Measurements from ENCODE around the gene MCHR2. TPM values are rescaled to one million over a fixed set of nuclear protein-coding genes. Genes with fewer than 3 reads are reported as not detected.

Gene MCHR2
- total and polyA plus RNA-seq, 2 donors (not counting 3 experiments of a cell fraction or from before 2014, with no cell fraction given) = not detected

DNA sequence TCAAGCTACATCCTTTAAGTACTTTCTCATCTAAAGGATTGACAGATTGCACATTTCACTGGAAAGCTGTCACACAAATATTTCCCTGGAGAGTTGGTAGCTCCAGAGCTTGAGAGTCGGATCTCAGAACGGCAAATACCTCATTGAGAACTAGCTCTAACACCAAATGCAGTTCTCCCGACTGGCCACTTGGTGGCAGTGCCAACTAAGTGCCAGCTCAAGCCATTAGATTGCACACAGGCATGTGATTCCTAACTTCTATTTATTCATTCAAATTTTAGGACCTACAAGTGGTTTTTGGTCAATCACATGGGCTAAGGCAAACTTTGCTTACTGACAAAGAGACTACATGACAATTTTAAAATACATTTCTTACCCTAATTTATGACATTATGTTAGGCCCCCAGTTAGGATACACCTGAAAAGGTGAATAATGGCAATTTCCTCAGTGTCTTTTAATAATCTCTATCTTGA, 7.9 kb upstream of the MCHR2 start:
- DNase-seq (ENCODE audit: low read depth, low spot score) = peak; percentile 45
- Histone ChIP-seq H3K36me3 (ENCODE audit: control insufficient read depth in 2 of 2, extremely low read depth in 1 of 2, insufficient read depth in 2 of 2, low read length in 2 of 2) (no peaks in the 10 kb centered on the region), H3K27ac (ENCODE audit: insufficient read depth, low read depth, low read length) (no peak overlapping the region), H3K4me1 (ENCODE audit: control insufficient read depth, extremely low read depth, insufficient read depth, low read length) (no peaks in the 10 kb centered on the region), H3K4me2 (ENCODE audit: insufficient read depth, low read length) (no peak overlapping the region), H2AFZ (ENCODE audit: low read depth, low read length) (no peak overlapping the region), H3K9me3 (replicated peaks; ENCODE audit: control insufficient read depth, insufficient read depth, low read length) (no peaks in the 10 kb centered on the region), H3K4me3 (replicated peaks in 1 of 3; ENCODE audit: insufficient read depth in 1 of 3, low read depth in 1 of 3, low read length in 3 of 3) (no peak overlapping the region), H3K27me3 (ENCODE audit: control insufficient read depth in 2 of 2, insufficient read depth in 2 of 2, low read length in 2 of 2) (peaks cover 7 to 32% of the 10 kb centered on the region in 2 experiments), H4K20me1 (replicated peaks; ENCODE audit: control insufficient read depth, extremely low read depth, insufficient read depth, low read length) (no peaks in the 10 kb centered on the region), H3K9me1 (replicated peaks; ENCODE audit: control insufficient read depth, extremely low read depth, insufficient read depth, low read length) (no peaks in the 10 kb centered on the region), H3K79me2 (ENCODE audit: control insufficient read depth, insufficient read depth, low read length) (no peaks in the 10 kb centered on the region), H3K9ac (replicated peaks; ENCODE audit: extremely low read depth, insufficient read depth, low read length) (no peak overlapping the region)
- TF ChIP-seq, protein P1, sequence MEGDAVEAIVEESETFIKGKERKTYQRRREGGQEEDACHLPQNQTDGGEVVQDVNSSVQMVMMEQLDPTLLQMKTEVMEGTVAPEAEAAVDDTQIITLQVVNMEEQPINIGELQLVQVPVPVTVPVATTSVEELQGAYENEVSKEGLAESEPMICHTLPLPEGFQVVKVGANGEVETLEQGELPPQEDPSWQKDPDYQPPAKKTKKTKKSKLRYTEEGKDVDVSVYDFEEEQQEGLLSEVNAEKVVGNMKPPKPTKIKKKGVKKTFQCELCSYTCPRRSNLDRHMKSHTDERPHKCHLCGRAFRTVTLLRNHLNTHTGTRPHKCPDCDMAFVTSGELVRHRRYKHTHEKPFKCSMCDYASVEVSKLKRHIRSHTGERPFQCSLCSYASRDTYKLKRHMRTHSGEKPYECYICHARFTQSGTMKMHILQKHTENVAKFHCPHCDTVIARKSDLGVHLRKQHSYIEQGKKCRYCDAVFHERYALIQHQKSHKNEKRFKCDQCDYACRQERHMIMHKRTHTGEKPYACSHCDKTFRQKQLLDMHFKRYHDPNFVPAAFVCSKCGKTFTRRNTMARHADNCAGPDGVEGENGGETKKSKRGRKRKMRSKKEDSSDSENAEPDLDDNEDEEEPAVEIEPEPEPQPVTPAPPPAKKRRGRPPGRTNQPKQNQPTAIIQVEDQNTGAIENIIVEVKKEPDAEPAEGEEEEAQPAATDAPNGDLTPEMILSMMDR (IDR thresholded peaks at IDR 0.05; ENCODE audit: extremely low read depth in 1 of 2, insufficient read depth in 1 of 2, low read depth in 1 of 2, low read length in 2 of 2) = peak; percentile 89
- TF ChIP-seq, protein P2, sequence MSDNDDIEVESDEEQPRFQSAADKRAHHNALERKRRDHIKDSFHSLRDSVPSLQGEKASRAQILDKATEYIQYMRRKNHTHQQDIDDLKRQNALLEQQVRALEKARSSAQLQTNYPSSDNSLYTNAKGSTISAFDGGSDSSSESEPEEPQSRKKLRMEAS (IDR thresholded peaks at IDR 0.05; ENCODE audit: insufficient read depth, insufficient read length) = no peak
- ChIA-PET CTCF (interaction anchor here (0.6 to 4.5 kb wide), 29 partner anchors 8 to 718 kb away, joined by 3 to 69 read pairs (median 5); no protein-coding TSS in a partner anchor), POLR2A (no interaction called here)
- intact Hi-C loops (cut with micrococcal nuclease) (loop anchor here (1.0 to 5.0 kb wide), 5 partner anchors 97 to 662 kb away; no protein-coding TSS in a partner anchor), dilution Hi-C loops (cut with MboI; ENCODE audit: extremely low pct_ligation_motif_present, low sequenced_read_pairs) (no loop called here)
- BruUV-seq (replicated peaks) = no TSS peak
- FAIRE-seq = peak; percentile 79

GRCh38 chr6:99997141-99997540, 3.1 kb upstream of the MCHR2 start:
- ChIA-PET POLR2A (no interaction called here), CTCF (interaction anchor here (1.2 kb wide), 1 partner anchor 8 kb away, joined by 3 read pairs; no protein-coding TSS in a partner anchor)
- H3K27ac ChIP-seq (ENCODE audit: insufficient read depth, low read depth, low read length) = no peak overlapping the region
- H3K4me3 ChIP-seq (replicated peaks in 1 of 3; ENCODE audit: insufficient read depth in 1 of 3, low read depth in 1 of 3, low read length in 3 of 3) = no peak overlapping the region
- H3K79me2 ChIP-seq (ENCODE audit: control insufficient read depth, insufficient read depth, low read length) = no peaks in the 10 kb centered on the region
- dilution Hi-C loops (cut with MboI; ENCODE audit: extremely low pct_ligation_motif_present, low sequenced_read_pairs) = no loop called here
- no peaks in the 10 kb centered on the region for H3K4me1 ChIP-seq (ENCODE audit: control insufficient read depth, extremely low read depth, insufficient read depth, low read length)
- H3K36me3 ChIP-seq (ENCODE audit: control insufficient read depth in 2 of 2, extremely low read depth in 1 of 2, insufficient read depth in 2 of 2, low read length in 2 of 2) = no peaks in the 10 kb centered on the region
- DNase-seq (ENCODE audit: low read depth, low spot score) = no peak
- no peak overlapping the region for H3K9ac ChIP-seq (replicated peaks; ENCODE audit: extremely low read depth, insufficient read depth, low read length)
- no peaks in the 10 kb centered on the region for H3K9me1 ChIP-seq (replicated peaks; ENCODE audit: control insufficient read depth, extremely low read depth, insufficient read depth, low read length)
- H2AFZ ChIP-seq (ENCODE audit: low read depth, low read length) = no peak overlapping the region
- H3K9me3 ChIP-seq (replicated peaks; ENCODE audit: control insufficient read depth, insufficient read depth, low read length) = no peaks in the 10 kb centered on the region
- FAIRE-seq = no peak
- no peaks in the 10 kb centered on the region for H4K20me1 ChIP-seq (replicated peaks; ENCODE audit: control insufficient read depth, extremely low read depth, insufficient read depth, low read length)
- H3K27me3 ChIP-seq (ENCODE audit: control insufficient read depth in 2 of 2, insufficient read depth in 2 of 2, low read length in 2 of 2) = peaks cover 27 to 66% of the 10 kb centered on the region in 2 experiments
- TF ChIP-seq POLR2A (IDR thresholded peaks at IDR 0.05; ENCODE audit: low read depth, low read length) (no peak), JUN (IDR thresholded peaks at IDR 0.05; ENCODE audit: borderline replicate concordance, insufficient read depth, insufficient read length, low read depth) (no peak)
- intact Hi-C loops (cut with micrococcal nuclease) = no loop called here
- no TSS peak for BruUV-seq (replicated peaks)
- H3K4me2 ChIP-seq (ENCODE audit: insufficient read depth, low read length) = no peak overlapping the region

Measured in endothelial cell of umbilical vein (primary cell).